A549 (cell line): ENCODE measurements around the gene SLC6A16.
"Not testable (repeated sequence)": the region's sequence is repeated elsewhere in the genome, so short reads cannot be mapped to it uniquely, and the experiment has no call there.

Experiments
- EP300 ChIP-seq, 2 experiments: fragments of >200 bp; sonication (Bioruptor Twin); formaldehyde crosslinking; IDR thresholded peaks; 2 replicates in 1 of 2; 3 replicates in 1 of 2; pipeline ENCODE4 v1.6.1; 2016 to 2017
- NR3C1 ChIP-seq: fragments of >200 bp; sonication (Bioruptor Twin); formaldehyde crosslinking; IDR thresholded peaks from 3 replicates; pipeline ENCODE4 v1.6.1; 2017
- POLR2AphosphoS2 ChIP-seq: conservative IDR thresholded peaks from 2 replicates; pipeline ENCODE4 v1.6.1; 2012; ENCODE audit warnings: low read length, improper control_type of control experiment, inconsistent platforms
- SMC3 ChIP-seq: fragments of >200 bp; sonication (Bioruptor Twin); formaldehyde crosslinking; IDR thresholded peaks from 3 replicates; pipeline ENCODE4 v1.6.1; 2018; ENCODE audit warnings: inconsistent platforms
- TF ChIP-seq, protein P1 (sequence below): IDR thresholded peaks from 2 replicates; pipeline ENCODE4 v1.6.1; 2012
- TF ChIP-seq, protein P2 (sequence below): fragments of >200 bp; sonication (Bioruptor Twin); formaldehyde crosslinking; IDR thresholded peaks from 3 replicates; pipeline ENCODE4 v1.5.1; 2016

DNA sequence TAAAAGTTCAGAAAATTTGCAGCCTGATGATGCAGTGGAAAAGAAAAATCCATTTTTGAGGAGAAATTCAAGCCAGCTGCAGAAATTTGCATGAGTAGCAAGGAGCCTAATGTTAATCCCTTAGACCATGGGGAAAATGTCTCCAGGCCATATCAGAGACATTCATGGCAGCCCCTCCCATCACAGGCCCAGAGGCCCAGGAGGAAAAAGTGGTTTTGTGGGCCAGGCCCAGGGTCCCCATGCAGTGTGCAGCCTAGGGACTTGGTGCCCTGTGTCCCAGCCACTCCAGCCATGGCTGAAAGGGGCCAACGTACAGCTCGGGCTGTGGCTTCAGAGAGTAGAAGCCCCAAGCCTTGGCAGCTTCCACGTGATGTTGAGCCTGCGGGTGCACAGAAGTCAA lies 36.8 kb downstream of the SLC6A16 start:
- TF ChIP-seq, protein P1, sequence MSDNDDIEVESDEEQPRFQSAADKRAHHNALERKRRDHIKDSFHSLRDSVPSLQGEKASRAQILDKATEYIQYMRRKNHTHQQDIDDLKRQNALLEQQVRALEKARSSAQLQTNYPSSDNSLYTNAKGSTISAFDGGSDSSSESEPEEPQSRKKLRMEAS: not testable (repeated sequence)
- TF ChIP-seq, protein P2, sequence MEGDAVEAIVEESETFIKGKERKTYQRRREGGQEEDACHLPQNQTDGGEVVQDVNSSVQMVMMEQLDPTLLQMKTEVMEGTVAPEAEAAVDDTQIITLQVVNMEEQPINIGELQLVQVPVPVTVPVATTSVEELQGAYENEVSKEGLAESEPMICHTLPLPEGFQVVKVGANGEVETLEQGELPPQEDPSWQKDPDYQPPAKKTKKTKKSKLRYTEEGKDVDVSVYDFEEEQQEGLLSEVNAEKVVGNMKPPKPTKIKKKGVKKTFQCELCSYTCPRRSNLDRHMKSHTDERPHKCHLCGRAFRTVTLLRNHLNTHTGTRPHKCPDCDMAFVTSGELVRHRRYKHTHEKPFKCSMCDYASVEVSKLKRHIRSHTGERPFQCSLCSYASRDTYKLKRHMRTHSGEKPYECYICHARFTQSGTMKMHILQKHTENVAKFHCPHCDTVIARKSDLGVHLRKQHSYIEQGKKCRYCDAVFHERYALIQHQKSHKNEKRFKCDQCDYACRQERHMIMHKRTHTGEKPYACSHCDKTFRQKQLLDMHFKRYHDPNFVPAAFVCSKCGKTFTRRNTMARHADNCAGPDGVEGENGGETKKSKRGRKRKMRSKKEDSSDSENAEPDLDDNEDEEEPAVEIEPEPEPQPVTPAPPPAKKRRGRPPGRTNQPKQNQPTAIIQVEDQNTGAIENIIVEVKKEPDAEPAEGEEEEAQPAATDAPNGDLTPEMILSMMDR: not testable (repeated sequence)
- TF ChIP-seq EP300 (IDR thresholded peaks at IDR 0.05); POLR2AphosphoS2; SMC3; NR3C1: not testable (repeated sequence)
